ENCODE results near the gene ZNF202.
"Not testable (repeated sequence)": the region's sequence is repeated elsewhere in the genome, so short reads cannot be mapped to it uniquely, and the experiment has no call there.

ZNF202 gene

GRCh38 chr11:123741159-123742030 is at the start of gene ZNF202:
TSS of gene ZNF202 (minus strand) at chr11:123741660. CDS start at chr11:123730888, 10,772 bp downstream.
- peak; percentile 57 for DNase-seq

GRCh38 chr11:123783536-123783935 is 42.1 kb upstream of the ZNF202 start:
- no peak for DNase-seq

- DNase-seq: no peak
Measured at GRCh38 chr11:123778511-123778910, 37.1 kb upstream of the ZNF202 start.

GRCh38 chr11:123775715-123776549 is 34.5 kb upstream of the ZNF202 start:
- no peak for DNase-seq

GRCh38 chr11:123775289-123775688 is 33.8 kb upstream of the ZNF202 start:
- no peak for DNase-seq

GRCh38 chr11:123773959-123774358 is 32.5 kb upstream of the ZNF202 start:
- no peak for DNase-seq

- no peak for DNase-seq
Measured at GRCh38 chr11:123773026-123773425, 31.6 kb upstream of the ZNF202 start.

GRCh38 chr11:123771664-123772063 is 30.2 kb upstream of the ZNF202 start:
- DNase-seq: no peak

- DNase-seq: no peak
Measured at GRCh38 chr11:123770712-123771111, 29.3 kb upstream of the ZNF202 start.

GRCh38 chr11:123765601-123766000 is 24.1 kb upstream of the ZNF202 start:
- no peak for DNase-seq

- DNase-seq: no peak
Measured at GRCh38 chr11:123762422-123762821, 21.0 kb upstream of the ZNF202 start.

GRCh38 chr11:123760894-123761293 is 19.4 kb upstream of the ZNF202 start:
- DNase-seq: no peak

- DNase-seq: no peak
Measured at GRCh38 chr11:123757976-123758375, 16.5 kb upstream of the ZNF202 start.

GRCh38 chr11:123755813-123756212 is 14.4 kb upstream of the ZNF202 start:
- no peak for DNase-seq

- no peak for DNase-seq
Measured at GRCh38 chr11:123755344-123755743, 13.9 kb upstream of the ZNF202 start.

- DNase-seq: no peak
Measured at GRCh38 chr11:123754101-123754568, 12.7 kb upstream of the ZNF202 start, which contains the start of gene OR6X1. TSS of gene OR6X1 (minus strand) at chr11:123754518. CDS start at chr11:123754518, 0 bp downstream.

- DNase-seq: no peak
Measured at GRCh38 chr11:123753110-123753509, 11.7 kb upstream of the ZNF202 start.

- DNase-seq: no peak
Measured at GRCh38 chr11:123751781-123752180, 10.3 kb upstream of the ZNF202 start.

GRCh38 chr11:123748349-123748748 is 6.9 kb upstream of the ZNF202 start:
- DNase-seq: not testable (repeated sequence)

- no peak for DNase-seq
Measured at GRCh38 chr11:123745764-123746451, 4.4 kb upstream of the ZNF202 start.

GRCh38 chr11:123742724-123743120 is 1.3 kb upstream of the ZNF202 start:
- no peak for DNase-seq

- DNase-seq: no peak
Measured at GRCh38 chr11:123742031-123742723, 717 bp upstream of the ZNF202 start.

Measured in NCI-H2029 treated with DMSO at 0.1 percent for 48 hours (cell line).